Neural cell (in vitro differentiated cells): ENCODE measurements around the gene DUSP22. TPM values are rescaled to one million over a fixed set of nuclear protein-coding genes. Genes with fewer than 3 reads are reported as not detected.

Experiments
- H2AFZ ChIP-seq: fragments of 200-600, 300-800 bp; sonication (generic), shearing (Covaris generic); 2 replicates; pipeline ENCODE4 v1.6.0; 2014; ENCODE audit warnings: low read depth, mild to moderate bottlenecking, antibody characterized with exemption, low read length, moderate library complexity
- H3F3A ChIP-seq: fragments of 200-600 bp; shearing (Covaris generic); 2 replicates; pipeline ENCODE4 v1.6.1; 2016; ENCODE audit warnings: mild to moderate bottlenecking, moderate library complexity, mixed read lengths, antibody characterized with exemption, low read length; ENCODE audit not compliant: insufficient read depth, poor library complexity, severe bottlenecking
- H3K27ac ChIP-seq: fragments of 200-600, 300-800 bp; sonication (generic), shearing (Covaris generic); 2 replicates; pipeline ENCODE4 v1.5.1; 2014; ENCODE audit warnings: mild to moderate bottlenecking, low read length, moderate library complexity
- H3K27me3 ChIP-seq: fragments of 300-800, 200-600 bp; sonication (generic), shearing (Covaris generic); 2 replicates; pipeline ENCODE4 v1.6.0; 2014; ENCODE audit warnings: mild to moderate bottlenecking, low read depth, low read length, moderate library complexity; ENCODE audit not compliant: insufficient read depth
- H3K36me3 ChIP-seq: fragments of 300-800, 200-600 bp; sonication (generic), shearing (Covaris generic); 2 replicates; pipeline ENCODE4 v1.5.1; 2014; ENCODE audit warnings: mild to moderate bottlenecking, antibody characterized with exemption, low read length, moderate library complexity; ENCODE audit not compliant: insufficient read depth
- H3K4me2 ChIP-seq: fragments of 300-800, 200-600 bp; sonication (generic), shearing (Covaris generic); 2 replicates; pipeline ENCODE4 v1.6.0; 2014; ENCODE audit warnings: mild to moderate bottlenecking, low read length
- H3K4me3 ChIP-seq: fragments of 300-800, 200-600 bp; sonication (generic), shearing (Covaris generic); 2 replicates; pipeline ENCODE4 v1.5.1; 2014; ENCODE audit warnings: mild to moderate bottlenecking, low read length, moderate library complexity
- H3K79me2 ChIP-seq: fragments of 200-600 bp; shearing (Covaris generic); replicated peaks from 2 replicates; pipeline ENCODE4 v1.6.0; 2014; ENCODE audit warnings: mild to moderate bottlenecking, low read length, moderate library complexity; ENCODE audit not compliant: insufficient read depth
- H3K9ac ChIP-seq: fragments of 300-800, 200-600 bp; sonication (generic), shearing (Covaris generic); 2 replicates; pipeline ENCODE4 v1.6.1; 2016; ENCODE audit warnings: mild to moderate bottlenecking, low read length, mixed read lengths
- H3K9me2 ChIP-seq: fragments of 200-600 bp; shearing (Covaris generic); 2 replicates; pipeline ENCODE4 v1.6.1; 2016; ENCODE audit warnings: mild to moderate bottlenecking, low read length, mixed read lengths; ENCODE audit not compliant: insufficient read depth
- H3K9me3 ChIP-seq: fragments of 200-600, 300-800 bp; sonication (generic), shearing (Covaris generic); 2 replicates; pipeline ENCODE4 v1.6.1; 2016; ENCODE audit warnings: mild to moderate bottlenecking, mixed run types, low read length, moderate library complexity, mixed read lengths
- H4K20me1 ChIP-seq: fragments of 200-600 bp; shearing (Covaris generic); 2 replicates; pipeline ENCODE4 v1.6.1; 2016; ENCODE audit warnings: mild to moderate bottlenecking, mixed run types; ENCODE audit not compliant: insufficient read depth
- CTCF ChIP-seq: fragments of 450-650 bp; IDR thresholded peaks from 2 replicates; pipeline ENCODE4 v1.5.1; 2014; ENCODE audit warnings: antibody characterized with exemption, mild to moderate bottlenecking, moderate library complexity; ENCODE audit not compliant: poor library complexity, severe bottlenecking
- EP300 ChIP-seq: fragments of 450-650 bp; conservative IDR thresholded peaks from 2 replicates; pipeline ENCODE4 v1.6.1; 2014; ENCODE audit warnings: antibody characterized with exemption, mild to moderate bottlenecking, moderate library complexity; ENCODE audit not compliant: poor library complexity, severe bottlenecking
- EZH2 ChIP-seq: fragments of 200-600, 300-800 bp; shearing (Covaris generic), sonication (generic); IDR thresholded peaks from 2 replicates; pipeline ENCODE4 v1.6.1; 2014; ENCODE audit warnings: antibody characterized with exemption, low read length, borderline replicate concordance, mild to moderate bottlenecking; ENCODE audit not compliant: insufficient read depth, poor library complexity, severe bottlenecking
- MXI1 ChIP-seq: fragments of 450-650 bp; conservative IDR thresholded peaks from 2 replicates; pipeline ENCODE4 v1.6.1; 2014; ENCODE audit warnings: antibody characterized with exemption, mild to moderate bottlenecking; ENCODE audit not compliant: poor library complexity, severe bottlenecking
- POLR2AphosphoS5 ChIP-seq: IDR thresholded peaks from 2 replicates; pipeline ENCODE4 v1.6.1; 2012
- RAD21 ChIP-seq: fragments of 450-650 bp; conservative IDR thresholded peaks from 2 replicates; pipeline ENCODE4 v1.6.1; 2014; ENCODE audit warnings: antibody characterized with exemption, mild to moderate bottlenecking, moderate library complexity
- SMC3 ChIP-seq: fragments of 450-650 bp; conservative IDR thresholded peaks from 2 replicates; pipeline ENCODE4 v1.6.1; 2014; ENCODE audit warnings: antibody characterized with exemption, mild to moderate bottlenecking, moderate library complexity; ENCODE audit not compliant: poor library complexity
- TAF1 ChIP-seq: IDR thresholded peaks from 2 replicates; pipeline ENCODE4 v1.6.1; 2012; ENCODE audit warnings: low read depth
- polyA plus RNA-seq: library from polyadenylated mRNA; depleted of rRNA; stranded (reverse); fragments of >200 nt; gene quantifications from 2 replicates; pipeline ENCODE4 v1.2.3, GENCODE V29; 2014
- TF ChIP-seq, protein P1 (sequence below): IDR thresholded peaks from 2 replicates; pipeline ENCODE4 v1.6.1; 2012; ENCODE audit warnings: borderline replicate concordance

Gene DUSP22
- polyA plus RNA-seq, 1 donor from 2014 or later: 24.9 TPM

GRCh38 chr6:362924-363249 is 70.6 kb downstream of the DUSP22 start:
- Histone ChIP-seq H3K4me2 (no peak overlapping the region), H3K36me3 (no peaks in the 10 kb centered on the region), H3K9me3 (peaks cover 15% of the 10 kb centered on the region), H3F3A (no peaks in the 10 kb centered on the region), H3K9me2 (no peaks in the 10 kb centered on the region), H2AFZ (no peak overlapping the region), H3K9ac (no peak overlapping the region), H4K20me1 (no peaks in the 10 kb centered on the region), H3K79me2 (no peaks in the 10 kb centered on the region), H3K27me3 (no peaks in the 10 kb centered on the region), H3K27ac (no peak overlapping the region), H3K4me3 (no peak overlapping the region)
- TF ChIP-seq TAF1 (no peak), EP300 (no peak), POLR2AphosphoS5 (no peak), CTCF (no peak), RAD21 (no peak), SMC3 (no peak), EZH2 (no peak), MXI1 (no peak)
- TF ChIP-seq, protein P1, sequence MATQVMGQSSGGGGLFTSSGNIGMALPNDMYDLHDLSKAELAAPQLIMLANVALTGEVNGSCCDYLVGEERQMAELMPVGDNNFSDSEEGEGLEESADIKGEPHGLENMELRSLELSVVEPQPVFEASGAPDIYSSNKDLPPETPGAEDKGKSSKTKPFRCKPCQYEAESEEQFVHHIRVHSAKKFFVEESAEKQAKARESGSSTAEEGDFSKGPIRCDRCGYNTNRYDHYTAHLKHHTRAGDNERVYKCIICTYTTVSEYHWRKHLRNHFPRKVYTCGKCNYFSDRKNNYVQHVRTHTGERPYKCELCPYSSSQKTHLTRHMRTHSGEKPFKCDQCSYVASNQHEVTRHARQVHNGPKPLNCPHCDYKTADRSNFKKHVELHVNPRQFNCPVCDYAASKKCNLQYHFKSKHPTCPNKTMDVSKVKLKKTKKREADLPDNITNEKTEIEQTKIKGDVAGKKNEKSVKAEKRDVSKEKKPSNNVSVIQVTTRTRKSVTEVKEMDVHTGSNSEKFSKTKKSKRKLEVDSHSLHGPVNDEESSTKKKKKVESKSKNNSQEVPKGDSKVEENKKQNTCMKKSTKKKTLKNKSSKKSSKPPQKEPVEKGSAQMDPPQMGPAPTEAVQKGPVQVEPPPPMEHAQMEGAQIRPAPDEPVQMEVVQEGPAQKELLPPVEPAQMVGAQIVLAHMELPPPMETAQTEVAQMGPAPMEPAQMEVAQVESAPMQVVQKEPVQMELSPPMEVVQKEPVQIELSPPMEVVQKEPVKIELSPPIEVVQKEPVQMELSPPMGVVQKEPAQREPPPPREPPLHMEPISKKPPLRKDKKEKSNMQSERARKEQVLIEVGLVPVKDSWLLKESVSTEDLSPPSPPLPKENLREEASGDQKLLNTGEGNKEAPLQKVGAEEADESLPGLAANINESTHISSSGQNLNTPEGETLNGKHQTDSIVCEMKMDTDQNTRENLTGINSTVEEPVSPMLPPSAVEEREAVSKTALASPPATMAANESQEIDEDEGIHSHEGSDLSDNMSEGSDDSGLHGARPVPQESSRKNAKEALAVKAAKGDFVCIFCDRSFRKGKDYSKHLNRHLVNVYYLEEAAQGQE: no peak

GRCh38 chr6:363291-363690 is 71.0 kb downstream of the DUSP22 start:
- H3K27ac ChIP-seq: no peak overlapping the region
- H4K20me1 ChIP-seq: no peaks in the 10 kb centered on the region
- no peaks in the 10 kb centered on the region for H3K9me2 ChIP-seq
- H3K4me3 ChIP-seq: no peak overlapping the region
- H3K27me3 ChIP-seq: no peaks in the 10 kb centered on the region
- no peak overlapping the region for H2AFZ ChIP-seq
- H3K36me3 ChIP-seq: no peaks in the 10 kb centered on the region
- no peak for TF ChIP-seq MXI1
- no peak for TF ChIP-seq EP300
- TF ChIP-seq TAF1: no peak
- no peak for TF ChIP-seq EZH2
- TF ChIP-seq, protein P1: no peak
- TF ChIP-seq CTCF: no peak
- no peak for TF ChIP-seq RAD21
- no peak for TF ChIP-seq SMC3
- no peak for TF ChIP-seq POLR2AphosphoS5
- H3F3A ChIP-seq: no peaks in the 10 kb centered on the region
- H3K4me2 ChIP-seq: no peak overlapping the region
- H3K9me3 ChIP-seq: peaks cover 15% of the 10 kb centered on the region
- no peaks in the 10 kb centered on the region for H3K79me2 ChIP-seq
- H3K9ac ChIP-seq: no peak overlapping the region
